Activated CD4-positive, alpha-beta T cell treated with anti-CD3 and anti-CD28 coated beads, Interleukin-2, amount 50 U/mL, for 16 hours (primary cell): ENCODE results near the gene NKX1-1.

Source experiments
- DNase-seq: peaks from one replicate; pipeline ENCODE4 v3.0.0-alpha.2; 2020

The NKX1-1 gene

DNA sequence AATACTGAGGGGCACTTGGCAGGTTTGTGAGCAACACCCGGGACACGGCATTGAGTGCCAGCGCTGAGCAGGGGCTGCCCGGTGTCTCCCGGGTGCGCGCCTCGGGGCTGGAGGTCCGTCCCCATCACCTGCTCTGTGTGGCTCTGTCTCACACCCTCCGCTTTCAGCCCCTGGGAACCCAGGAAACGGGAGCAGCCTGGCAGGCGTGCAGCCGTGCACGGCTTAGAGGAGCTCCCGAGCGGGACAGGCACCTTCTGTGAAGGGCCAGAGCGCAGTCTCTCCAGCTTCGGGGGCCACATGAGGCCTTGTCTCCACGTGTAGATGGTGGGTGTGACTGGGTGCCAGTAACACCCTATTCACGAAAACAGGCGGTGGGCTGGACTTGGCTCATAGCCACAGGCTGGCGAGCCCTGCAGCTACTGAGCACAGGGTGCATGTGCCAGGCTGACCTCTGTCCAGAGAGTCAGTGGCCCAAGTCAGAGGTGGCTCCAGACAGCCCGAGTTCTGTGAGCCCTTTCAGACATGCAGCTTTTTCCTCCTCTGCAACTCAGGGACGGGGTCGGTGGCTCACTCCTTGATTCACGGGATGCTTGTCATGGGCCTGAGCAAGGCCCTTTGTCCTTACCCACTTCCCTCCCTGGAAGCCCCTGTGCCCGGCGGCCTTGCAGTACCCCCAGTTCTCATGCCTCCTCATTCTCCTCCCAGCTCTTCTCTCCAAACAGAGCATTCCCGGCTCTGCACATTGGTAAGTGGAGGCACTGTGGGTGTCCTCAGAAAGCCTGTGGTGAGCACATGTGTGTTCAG is 35.7 kb downstream of the NKX1-1 start:
- DNase-seq: no peak

DNA sequence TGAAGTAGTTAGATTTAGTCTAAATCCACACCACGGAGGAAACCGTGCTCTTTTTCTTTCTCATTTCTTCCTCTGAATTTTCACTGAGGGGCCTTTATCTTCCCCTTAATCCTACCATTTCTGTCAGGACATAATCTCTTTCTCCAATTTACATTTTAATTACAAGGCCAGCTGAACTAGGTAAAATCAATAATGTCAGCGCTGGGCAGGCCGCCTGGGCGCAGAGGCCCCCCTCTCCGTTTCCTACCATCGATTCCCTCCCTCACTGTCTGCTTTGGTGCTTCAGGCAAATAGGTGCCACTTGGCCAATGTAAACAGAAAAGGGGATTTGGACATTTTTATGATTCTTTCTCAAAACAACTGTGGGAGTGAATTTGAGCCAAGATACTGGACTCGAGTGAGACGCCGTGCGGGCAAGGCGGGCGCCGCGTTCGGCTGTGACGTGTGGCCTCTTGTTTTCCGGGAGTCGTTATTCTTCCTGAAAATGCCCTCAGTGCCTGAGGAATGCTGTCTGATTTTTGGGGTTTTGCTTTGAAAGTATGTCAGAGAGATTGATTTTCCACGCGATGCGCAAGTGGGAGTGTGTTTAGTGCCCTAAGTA is 36.7 kb downstream of the NKX1-1 start:
- no peak for DNase-seq

DNA sequence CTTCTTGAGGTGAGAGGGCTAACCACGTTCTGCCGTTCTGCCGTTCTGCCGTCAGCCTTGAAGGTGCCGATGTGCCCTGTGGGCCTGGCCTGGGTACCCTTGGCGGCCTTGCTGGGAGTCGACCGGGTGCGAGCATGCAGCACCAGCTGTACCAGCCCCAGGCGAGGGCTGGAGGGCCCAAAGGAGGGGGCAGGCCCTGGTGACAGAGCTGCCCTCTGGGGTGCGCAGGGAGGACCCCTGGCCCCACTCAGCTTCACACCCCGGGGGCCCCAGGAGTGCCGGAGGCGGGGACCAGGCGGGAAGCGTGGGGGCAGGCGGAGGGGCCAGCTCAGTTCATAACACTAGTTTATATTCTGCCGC is 37.2 kb downstream of the NKX1-1 start:
- no peak for DNase-seq

DNA sequence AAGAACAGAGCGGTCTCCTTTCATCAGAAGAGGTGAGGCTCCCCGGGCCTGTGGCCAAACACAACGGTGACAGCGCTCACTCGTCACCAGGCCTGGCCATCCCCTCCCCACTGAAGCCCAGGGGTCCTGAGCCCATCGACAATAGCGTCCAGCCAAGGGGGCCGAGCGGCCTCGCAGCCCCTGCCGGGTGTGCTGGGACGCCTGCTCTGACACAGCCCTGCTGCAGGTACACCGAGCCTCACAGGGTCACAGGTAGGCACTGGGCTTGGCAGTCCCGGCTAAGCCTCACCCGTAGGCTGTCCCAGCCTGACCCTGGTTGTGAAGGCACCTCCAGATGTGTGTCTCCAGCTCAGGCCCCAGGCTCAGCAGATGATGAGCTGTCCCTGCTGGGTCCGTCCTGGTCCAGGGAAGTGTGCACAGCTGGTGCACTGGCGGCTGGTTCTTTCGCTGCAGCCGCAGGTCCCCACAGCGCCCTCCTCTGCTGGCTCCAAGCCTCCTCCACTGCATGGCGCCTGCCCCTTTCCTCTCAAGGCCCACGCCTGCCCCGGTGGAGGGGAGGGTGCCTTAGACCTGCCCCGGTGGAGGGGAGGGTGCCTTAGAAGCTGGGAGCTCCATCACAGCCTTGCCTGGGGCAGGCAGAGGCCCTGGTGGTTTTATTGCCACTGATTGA is 37.7 kb downstream of the NKX1-1 start:
- DNase-seq: no peak

DNA sequence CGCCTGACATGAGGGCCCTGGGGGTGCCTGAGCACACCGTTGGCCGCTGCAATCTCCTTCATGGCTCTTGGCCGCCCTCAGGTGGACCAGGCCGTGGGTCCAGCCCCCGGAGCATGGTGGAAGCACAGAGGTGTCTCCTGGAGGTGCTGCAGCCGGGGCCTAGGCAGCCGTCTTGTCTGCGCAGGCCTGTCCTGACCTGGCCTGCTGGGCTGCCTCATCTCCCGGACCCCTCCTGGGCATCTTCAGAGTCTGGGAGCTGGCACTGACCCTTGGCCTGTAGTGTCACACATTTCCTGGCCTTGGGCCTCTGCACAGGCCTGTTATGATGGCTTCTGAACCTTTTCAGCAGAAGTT is 38.3 kb downstream of the NKX1-1 start:
- no peak for DNase-seq

DNA sequence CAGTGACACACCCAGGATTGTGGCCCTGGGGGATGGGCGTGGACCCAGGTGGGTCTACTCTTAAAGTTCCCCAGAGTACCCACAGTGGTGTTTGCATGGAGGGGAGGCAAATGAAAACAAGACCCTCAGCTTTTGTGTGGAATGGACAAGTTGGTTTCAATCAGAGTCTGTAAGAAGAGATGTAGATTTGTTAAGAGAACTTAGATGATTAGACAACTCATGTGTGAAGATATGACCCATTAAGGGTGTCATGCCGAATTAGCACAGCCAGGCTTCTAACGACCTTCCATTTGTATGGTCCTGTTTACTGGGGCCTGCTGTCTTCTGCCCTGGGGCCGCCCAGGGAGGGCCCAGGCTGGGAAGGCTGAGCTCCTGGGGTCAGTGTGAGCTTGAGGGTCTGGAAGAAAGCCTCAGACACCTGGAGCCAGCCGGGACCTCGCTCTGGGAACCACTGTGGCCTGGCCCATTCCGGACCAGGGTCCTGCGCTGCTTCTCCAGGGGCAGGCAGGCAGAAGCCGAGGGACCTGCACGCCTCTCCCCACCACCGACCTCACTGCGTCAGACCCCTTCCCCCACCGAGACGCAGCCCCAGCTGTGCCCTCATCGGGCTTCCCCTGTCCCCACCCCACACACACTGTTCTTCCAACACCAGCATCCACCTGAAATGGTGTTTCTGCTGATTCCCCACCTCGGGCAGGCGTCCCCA is 38.9 kb downstream of the NKX1-1 start:
- no peak for DNase-seq

DNA sequence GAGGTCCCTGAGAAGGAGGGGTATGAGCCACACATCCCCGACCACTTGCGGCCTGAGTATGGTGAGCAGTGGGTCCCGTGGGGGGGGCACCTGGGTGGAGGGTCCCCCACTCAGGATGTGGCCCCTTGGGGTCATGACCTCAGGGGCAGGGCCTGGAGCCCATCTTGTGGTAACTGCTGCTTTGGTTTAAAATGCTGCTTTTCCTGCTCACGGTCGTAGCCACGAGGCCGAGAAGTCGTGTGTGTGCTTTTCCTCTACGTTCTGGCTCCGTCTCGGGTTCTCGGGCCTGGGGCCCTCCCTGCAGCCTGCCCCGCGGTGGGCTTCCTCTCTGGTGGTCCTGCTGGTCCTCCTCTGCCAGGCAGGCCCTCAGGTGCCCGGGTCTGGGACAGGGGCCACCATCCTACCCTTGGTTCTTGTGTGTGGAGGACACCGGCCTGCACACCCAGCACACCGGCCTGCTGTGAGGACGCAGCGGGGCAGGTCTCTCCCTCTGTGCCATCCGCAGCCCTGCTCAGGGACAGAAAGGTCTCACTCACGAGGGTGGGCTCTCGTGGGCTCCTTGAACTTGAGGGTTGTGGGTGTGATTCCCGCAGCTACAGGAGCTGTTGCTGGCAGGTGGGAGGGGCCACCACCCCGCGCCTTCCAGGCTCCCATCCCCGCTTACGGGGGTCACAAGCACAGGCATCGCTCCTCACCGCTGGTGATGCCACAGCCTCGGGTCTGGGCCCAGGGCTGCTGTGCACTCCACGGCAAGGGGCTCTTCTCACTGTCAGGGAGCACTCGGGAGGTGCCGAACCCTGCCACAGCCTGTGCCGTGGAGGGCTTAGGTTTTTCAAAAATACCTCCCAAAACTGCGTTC is 39.6 kb downstream of the NKX1-1 start:
- no peak for DNase-seq

DNA sequence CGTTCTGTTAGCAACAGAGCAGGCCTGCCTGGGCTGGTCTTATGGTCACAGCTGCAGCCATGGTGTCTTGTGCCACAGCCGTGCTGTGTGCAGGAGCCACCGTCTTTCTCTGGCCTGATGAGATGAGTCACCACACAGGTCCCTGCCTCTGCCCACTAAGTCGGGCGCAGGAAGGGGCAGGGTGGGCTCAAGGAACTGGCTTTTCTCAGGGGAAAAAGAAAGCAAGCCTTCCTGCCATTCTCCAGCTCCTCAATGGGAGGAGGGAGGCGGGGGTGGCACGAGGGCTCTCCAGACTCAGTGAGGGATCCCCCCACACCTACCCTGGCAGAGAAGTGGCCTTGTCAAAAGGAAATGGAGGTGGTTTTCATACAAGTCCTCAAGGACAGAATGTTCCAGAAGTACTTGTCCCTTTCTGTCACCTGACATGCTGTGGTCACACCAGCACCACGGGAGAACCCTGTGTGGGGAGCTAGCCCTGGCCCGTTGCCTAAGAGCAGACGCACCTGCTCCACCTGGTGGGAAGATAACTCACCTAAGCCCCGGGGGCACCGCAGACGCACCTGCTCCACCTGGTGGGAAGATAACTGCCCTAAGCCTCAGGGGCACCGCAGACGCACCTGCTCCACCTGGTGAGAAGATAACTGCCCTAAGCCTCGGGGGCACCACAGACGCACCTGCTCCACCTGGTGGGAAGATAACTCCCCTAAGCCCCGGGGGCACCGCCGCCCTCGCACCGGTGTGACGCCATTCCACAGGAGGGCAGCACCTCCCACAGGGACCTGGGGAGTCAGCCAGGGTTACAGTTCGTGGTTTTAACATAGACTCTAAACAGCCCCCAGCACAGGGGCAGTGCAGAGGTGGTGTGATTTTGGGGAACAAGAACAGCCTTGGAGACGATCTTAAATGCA is 40.7 kb downstream of the NKX1-1 start:
- DNase-seq: no peak

DNA sequence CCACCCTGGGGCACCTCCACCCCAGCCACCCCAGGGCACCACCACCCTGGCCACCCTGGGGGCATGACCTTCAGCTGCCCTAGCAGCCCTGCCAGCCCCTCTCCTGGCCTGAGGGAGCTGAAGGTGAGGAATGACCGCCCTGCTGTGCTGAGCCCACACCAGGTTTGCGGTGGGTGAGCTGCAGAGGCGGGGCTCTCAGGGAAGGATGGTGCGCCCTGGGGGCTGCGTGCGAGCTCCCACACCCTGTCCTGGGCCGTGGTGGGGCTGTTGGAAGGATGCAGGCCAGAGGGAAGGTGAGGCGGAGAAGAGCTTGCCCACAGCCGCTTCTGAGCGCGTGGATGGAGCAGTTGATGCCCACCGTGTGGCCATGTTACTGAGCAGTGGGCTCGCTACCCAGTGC is 41.5 kb downstream of the NKX1-1 start:
- DNase-seq: no peak

DNA sequence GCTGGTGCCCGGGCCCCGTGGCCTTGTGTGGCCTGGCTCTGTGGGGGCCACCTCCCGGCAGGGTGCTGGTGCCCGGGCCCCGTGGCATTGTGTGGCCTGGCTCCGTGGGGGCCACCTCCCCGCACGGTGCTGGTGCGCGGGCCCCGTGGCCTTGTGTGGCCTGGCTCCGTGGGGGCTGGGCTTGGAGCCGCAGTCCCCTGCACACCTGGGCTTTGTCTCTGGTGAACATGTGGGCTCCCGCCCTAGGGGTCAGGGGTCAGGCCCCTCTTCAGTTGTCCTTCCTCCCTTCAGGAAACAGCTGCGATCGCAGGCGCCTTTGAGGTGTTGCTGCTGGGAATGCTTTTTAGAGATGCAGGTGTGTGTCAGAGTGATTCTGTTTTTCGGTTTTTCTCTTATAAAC is 42.0 kb downstream of the NKX1-1 start:
- no peak for DNase-seq

DNA sequence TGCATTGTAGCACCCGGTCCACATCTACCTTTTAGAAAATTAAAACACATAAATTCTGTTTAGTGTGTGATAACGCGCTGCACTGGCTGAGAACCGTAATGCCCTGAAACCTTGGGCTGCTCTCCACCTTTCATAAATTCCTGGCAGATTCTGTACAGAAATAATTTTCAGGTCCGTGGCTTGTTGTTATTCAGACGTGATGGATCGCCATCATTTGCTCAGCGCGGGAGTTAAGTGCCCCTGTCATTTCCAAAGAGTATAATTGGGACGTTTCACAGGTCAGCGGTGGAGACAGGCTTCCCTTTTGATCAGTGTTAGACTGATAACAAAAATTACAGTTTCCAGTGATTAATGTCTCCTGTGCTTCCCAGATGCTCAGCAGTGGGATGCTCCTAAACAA is 42.7 kb downstream of the NKX1-1 start:
- no peak for DNase-seq

DNA sequence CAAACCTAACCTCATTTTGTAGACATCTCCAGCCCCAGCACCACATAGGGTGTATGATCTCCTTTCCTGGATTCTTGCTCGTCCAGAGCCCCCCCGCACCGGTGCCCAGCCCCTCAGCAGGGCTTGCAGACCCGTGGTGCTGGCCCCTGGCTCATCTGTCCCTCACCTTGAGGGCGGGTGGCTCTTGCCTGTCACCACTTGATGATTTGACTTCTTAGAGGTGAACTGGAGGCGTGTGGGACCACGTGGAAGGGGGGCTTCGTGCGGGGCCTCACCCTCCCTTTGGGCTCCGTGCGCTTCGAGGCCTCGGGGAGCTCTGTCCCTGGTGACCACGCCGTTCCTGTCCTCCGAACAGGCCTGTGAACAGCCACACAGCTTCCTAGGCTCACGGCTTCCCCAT is 43.7 kb downstream of the NKX1-1 start:
- DNase-seq: no peak

DNA sequence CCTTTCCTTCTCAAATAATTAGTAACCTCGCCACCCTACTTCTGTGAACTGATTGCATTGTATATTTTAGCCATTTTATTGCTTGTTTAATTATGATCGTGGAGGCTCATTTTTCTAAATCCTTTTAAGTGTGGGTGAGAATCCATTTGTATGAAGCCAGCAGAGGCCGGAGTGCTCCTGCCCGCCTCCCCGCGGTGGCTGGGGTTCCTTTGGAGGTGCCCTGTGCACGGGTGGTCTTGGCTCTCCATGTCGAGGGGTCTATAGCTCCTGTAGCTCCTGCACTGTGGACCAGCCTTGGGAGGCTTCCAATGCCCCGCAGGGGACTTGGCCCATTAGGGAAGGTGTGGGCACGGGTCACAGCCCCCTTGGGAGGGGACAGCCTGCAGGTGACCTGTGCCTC is 44.2 kb downstream of the NKX1-1 start:
- DNase-seq: no peak

DNA sequence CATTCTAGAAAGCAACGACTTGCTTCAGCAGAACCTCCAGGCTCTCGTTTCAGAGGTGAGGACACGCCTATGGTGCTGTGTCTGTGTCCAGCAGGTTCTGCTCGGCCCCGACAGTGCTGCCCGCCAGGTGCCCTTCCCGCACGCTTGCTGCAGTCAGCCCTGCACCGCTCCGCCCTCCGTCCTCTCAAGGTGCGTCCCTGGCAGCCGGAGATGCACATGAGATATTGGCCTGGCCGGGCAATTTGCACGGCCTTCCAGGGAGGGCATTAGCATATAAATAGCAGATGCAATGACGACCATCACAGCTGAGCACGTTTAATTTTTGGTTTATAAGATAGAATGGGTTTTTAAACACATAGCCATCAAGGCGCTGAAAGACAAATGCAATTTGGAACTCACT is 44.8 kb downstream of the NKX1-1 start:
- DNase-seq: no peak

DNA sequence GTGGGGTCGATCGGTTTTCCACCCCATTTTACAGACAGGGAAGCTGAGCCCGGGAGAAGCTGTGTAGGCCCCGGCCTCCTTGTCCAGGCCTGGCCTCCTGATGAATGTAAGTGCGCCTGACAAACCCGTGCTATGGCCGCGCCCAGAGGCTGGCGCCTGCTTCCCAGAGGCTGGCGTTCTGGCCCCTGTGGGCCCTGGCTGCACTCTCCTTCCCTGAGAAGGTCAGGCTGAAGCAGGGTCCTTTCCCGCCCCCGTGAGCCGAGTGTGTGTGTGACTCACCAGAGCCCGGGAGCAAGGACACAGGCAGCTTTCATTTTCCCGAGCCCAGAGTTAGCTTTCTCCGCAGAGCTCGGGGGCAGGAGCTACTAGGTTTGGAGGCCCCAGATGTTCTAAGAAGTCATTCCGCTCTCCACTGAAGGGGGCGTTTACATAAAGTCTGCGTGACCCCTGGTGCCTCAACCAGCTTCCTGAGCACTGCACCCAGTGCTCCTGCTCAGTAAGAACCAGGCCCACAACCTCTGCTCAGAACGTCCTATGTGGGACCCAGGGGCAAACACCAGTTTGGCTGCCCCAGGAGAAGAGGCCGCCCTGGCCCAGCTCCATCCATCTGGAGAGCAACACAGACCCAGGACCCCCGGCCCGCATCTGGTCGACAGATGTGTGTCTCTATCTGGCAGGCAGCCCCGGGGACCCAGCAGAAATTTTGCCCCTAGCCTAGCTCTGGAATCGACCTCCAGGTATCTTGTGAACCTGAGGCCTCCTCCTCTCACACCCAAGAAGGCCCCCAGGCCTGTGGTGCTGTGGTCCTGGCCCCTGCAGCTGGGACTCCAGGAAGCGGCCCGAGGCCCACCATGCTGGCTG is 45.6 kb downstream of the NKX1-1 start:
- DNase-seq: no peak

DNA sequence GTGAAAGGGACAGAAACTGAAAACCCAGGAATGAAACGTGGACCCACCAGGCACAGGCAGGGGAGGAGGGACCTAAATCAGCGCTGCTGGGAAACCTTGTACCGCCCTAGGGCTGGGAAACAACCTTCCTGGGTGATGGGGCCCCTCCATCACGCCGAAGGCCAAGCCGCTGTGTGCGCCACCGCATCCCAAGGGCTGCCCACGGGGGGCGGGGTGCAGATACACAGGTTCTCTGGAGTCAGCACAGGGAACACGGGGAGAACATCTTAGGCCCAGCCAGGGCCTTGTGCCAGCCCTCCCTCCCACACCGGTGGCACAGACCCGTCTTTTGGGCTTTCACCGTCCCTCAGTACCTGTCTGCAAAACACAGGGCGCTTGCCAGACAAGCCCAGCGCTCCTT is 46.3 kb downstream of the NKX1-1 start:
- DNase-seq: no peak

DNA sequence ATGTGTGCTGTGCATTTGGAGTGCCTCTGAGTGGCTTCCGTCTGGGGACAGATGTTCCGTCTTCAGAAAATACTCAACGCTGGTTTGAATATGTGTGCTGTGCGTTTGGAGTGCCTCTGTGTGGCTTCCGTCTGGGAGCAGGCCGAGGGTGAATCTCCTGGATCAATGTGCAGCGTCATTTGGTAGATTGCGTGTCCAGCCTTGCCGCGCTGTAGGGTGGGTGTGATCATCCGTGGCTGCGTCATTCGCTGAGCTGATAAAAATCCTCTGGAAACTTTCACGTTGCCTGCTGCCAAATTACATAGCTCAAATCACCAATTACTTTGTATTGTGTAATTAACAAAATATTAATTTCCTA is 47.1 kb downstream of the NKX1-1 start:
- no peak for DNase-seq

DNA sequence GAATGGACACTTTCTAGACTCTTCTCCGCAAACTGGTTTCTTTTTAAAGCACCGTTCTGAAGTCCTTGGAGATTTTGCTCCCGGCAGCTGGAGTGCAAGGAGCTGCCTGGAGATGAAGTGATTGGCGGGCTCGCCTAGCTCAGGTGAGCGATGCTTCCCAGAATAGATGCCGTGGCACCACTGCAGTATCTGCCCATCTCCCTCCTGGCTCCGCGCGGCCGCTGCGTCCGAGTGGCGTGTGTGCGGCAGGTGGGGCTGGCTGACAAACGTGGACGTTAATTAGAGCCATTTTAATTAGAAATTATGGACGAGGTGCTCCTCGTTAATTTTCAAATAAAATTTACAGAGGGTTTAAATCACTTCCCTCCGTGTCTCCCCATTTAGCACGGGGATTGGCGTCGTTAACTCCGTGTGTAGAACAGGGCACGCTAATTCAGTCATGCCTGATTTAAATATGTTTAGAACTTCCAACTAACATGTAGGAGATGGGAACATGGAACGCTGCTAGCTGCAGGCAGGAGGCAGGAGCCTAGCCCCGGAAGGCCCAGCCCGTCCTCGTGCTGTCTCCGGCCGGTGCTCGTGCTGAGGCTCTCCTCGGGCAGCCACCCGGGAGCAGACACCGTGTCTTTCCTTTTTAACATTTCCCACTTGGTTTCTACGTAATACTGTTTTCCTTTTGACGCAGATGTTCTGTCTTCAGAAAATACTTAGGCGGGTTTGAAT is 47.7 kb downstream of the NKX1-1 start:
- no peak for DNase-seq

DNA sequence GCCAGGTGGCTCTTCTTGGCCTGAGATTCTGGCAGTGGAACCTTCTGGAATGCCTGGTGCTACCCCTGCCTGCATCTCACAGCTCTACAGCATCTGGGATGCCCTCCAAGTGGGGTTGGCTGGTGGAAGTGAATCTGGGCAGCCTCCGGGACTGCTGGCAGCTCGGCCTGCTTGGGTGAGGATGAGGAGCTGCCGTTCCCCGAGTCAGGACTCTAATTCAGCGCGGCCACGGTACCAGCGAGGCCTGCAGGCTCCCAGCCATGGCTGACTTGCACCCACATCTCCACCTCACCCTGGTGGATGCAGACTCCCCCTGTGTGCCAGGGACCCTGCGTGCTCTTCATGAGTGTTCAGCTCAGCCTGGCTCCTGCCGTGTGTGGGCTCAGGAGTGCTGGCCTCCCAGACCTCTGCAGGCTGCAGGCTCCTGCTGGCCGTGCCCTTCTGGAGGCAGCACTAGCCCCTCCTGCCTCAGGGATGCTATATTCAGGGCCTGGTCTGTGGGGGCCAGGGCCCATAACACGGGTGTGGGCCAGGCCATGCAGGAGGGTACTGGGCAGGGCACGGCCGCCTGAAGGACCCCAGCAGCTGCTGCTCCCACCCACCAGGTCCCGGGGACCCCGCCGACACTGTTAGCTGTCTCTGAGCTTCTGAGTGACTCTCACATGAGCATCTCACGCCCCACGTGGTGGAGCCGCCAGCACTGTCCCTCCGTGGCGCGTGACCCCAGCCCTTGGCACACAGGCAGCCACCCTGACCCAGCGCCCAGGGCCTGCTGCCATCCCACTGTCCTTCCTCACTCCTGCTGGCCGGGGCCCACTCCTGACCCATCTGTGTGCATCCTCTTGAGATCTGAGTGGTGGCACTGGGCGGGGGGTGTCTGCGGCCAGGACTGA is 48.6 kb downstream of the NKX1-1 start:
- no peak for DNase-seq
